Measurements from ENCODE around the gene TIMM50. TPM values are rescaled to one million over a fixed set of nuclear protein-coding genes. Genes with fewer than 3 reads are reported as not detected.
A peak's percentile ranks its signal among the peaks of the same experiment; 100 is the strongest.

Gene TIMM50
- total and polyA plus RNA-seq, 2 of the 8 experiments (the other 6 are each of a cell fraction or from before 2014, with no cell fraction given), result 155 to 187 TPM

DNA sequence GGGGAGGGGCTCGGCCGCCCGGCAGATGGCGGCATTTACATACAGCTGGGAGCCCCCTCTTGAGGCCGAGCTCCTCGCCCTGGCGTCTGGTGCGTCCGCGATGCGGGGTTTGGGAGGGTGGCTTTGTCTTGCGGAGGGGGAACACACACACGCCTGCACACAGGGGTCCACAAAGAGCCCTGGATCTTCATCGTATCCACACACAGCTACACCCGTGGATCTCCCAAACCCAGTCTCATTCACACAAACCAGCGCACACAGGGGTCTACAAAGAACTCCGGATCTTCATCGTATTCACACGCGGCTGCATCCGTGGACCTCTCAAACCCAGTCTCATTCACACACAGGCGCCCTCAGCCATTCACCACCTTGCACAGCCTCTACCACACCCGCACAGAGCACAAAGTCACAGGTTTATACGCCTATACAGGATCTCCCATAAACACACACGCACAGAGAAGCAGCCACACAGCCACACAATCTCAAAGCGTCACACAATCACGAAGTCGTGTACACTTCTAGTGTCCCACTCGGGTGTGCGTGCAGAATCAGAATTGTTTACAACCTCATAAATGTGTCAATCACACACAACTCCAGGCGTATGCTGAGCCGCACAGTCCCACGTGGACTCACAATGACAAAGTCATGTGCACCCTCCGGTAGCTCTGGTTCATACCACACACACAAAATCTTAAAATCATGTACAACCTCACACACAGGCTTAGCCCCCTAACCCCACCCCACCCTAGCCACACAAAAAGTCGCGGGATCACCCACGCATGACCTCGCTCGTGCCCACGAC is 17.6 kb downstream of the TIMM50 start:
- H3K4me1 ChIP-seq (replicated peaks in 1 of 4; ENCODE audit: control insufficient read depth in 3 of 4, insufficient read depth in 4 of 4, low read length in 3 of 4), result peaks cover 4 to 6% (median 5%) of the 10 kb centered on the region in 4 experiments; a peak in 5 of 7 replicates
- no peaks in the 10 kb centered on the region for H3K36me3 ChIP-seq (ENCODE audit: control insufficient read depth in 2 of 4, insufficient read depth in 4 of 4, low read length in 3 of 4)
- CTCF ChIA-PET (ENCODE audit: partially characterized antibody), result interaction anchor here (0.6 to 6.5 kb wide), 15 partner anchors 9 to 246 kb away, joined by 3 to 47 read pairs (median 5); partner anchors contain the start of genes EID2 and EID2B
- H2BK5ac ChIP-seq (ENCODE audit: low read depth, low read length), result peak overlapping the region; percentile 29; the same call in 1 of the 2 replicates
- H3K4me3 ChIP-seq (ENCODE audit: extremely low read depth in 1 of 4, insufficient read depth in 2 of 4, low read depth in 3 of 4, low read length in 4 of 4), result peak overlapping the region; percentile 45 to 85 (median 56)
- peak overlapping the region; percentile 87 for H3K4me2 ChIP-seq (ENCODE audit: insufficient read depth in 1 of 2, low read depth in 2 of 2, low read length in 2 of 2)
- peak overlapping the region; percentile 86 for H2BK12ac ChIP-seq (ENCODE audit: low read depth, low read length)
- H3K79me2 ChIP-seq (ENCODE audit: control insufficient read depth in 1 of 2, insufficient read depth in 2 of 2, low read length in 2 of 2), result no peaks in the 10 kb centered on the region
- H4K5ac ChIP-seq (ENCODE audit: insufficient read length, low read depth, low read length), result peak overlapping the region; percentile 2
- H2AFZ ChIP-seq (ENCODE audit: low read length), result peak overlapping the region; percentile 70; the same call in 1 of the 2 replicates
- POLR2A ChIA-PET (ENCODE audit: partially characterized antibody), result interaction anchor here (0.6 to 11.1 kb wide), 20 partner anchors 9 to 107 kb away, joined by 3 to 96 read pairs (median 6); partner anchors contain the start of genes EID2B, MED29, PAF1 and PLEKHG2
- peaks cover 0 to 8% of the 10 kb centered on the region in 2 experiments; a peak in 3 of 4 replicates for H3K9me3 ChIP-seq (ENCODE audit: insufficient read depth in 2 of 2, low read depth in 1 of 2, low read length in 1 of 2)
- peak overlapping the region in 2 of 4 experiments; percentile 27 to 48; a peak in 3 of 7 replicates for H3K9ac ChIP-seq (replicated peaks in 1 of 4; ENCODE audit: extremely low read depth in 1 of 4, low read depth in 3 of 4, low read length in 3 of 4)
- no peaks in the 10 kb centered on the region for H3K79me1 ChIP-seq (ENCODE audit: low read depth, low read length)
- peak overlapping the region; percentile 81 for H4K91ac ChIP-seq (replicated peaks; ENCODE audit: insufficient read length, low read length)
- H4K20me1 ChIP-seq (replicated peaks in 1 of 2; ENCODE audit: control insufficient read depth in 1 of 2, insufficient read depth in 2 of 2, low read length in 2 of 2), result no peaks in the 10 kb centered on the region
- H3K23me2 ChIP-seq (ENCODE audit: low read depth, low read length), result peaks cover 15% of the 10 kb centered on the region
- DNase-seq (ENCODE audit: low read depth in 1 of 2, low spot score in 2 of 2) (peak in 1 of 2 experiments; percentile 85), FAIRE-seq (peak; percentile 19)
- peak overlapping the region; percentile 54; the same call in 1 of the 2 replicates for H2AK5ac ChIP-seq (ENCODE audit: low read depth, low read length)
- peak overlapping the region; percentile 9 for H3K56ac ChIP-seq (replicated peaks; ENCODE audit: insufficient read length, low read depth, low read length)
- peak overlapping the region; percentile 60 for H4K8ac ChIP-seq (ENCODE audit: extremely low read depth, insufficient read depth, low read length)
- no peak overlapping the region for H3K27ac ChIP-seq (ENCODE audit: low read depth, low read length)
- WGBS, 2 experiments (ENCODE audit: extremely low coverage in 1 of 2, insufficient coverage in 1 of 2, insufficient read length in 1 of 2, insufficient replicate concordance in 2 of 2, low coverage in 1 of 2, low lambda C conversion rate in 2 of 2, missing lambda C conversion rate in 1 of 2), result 4% methylated on average over 32 of the region's 40 CpGs; no CpG with 5 or more reads in 1 of the 2 experiments
- peak overlapping the region; percentile 9; the same call in 1 of the 2 replicates for H3K18ac ChIP-seq (ENCODE audit: extremely low read depth, low read length)
- peak overlapping the region; percentile 91 for H2BK120ac ChIP-seq (replicated peaks; ENCODE audit: low read depth, low read length)
- peak overlapping the region; percentile 97 for H3K4ac ChIP-seq (replicated peaks; ENCODE audit: insufficient read length, low read depth, low read length)
- H3K23ac ChIP-seq (ENCODE audit: insufficient read length), result no peak overlapping the region
- no peak overlapping the region for H2BK20ac ChIP-seq (ENCODE audit: low read length)
- H3K27me3 ChIP-seq (replicated peaks in 1 of 4; ENCODE audit: control insufficient read depth in 3 of 4, extremely low read depth in 1 of 4, insufficient read depth in 3 of 4, low read length in 3 of 4), result peaks cover 15 to 50% (median 43%) of the 10 kb centered on the region in 4 experiments
- H3K14ac ChIP-seq (ENCODE audit: insufficient read length), result no peak overlapping the region
- H2BK15ac ChIP-seq (ENCODE audit: low read length), result peak overlapping the region; percentile 94; the same call in 1 of the 2 replicates
- TF ChIP-seq SRF (IDR thresholded peaks at IDR 0.05; ENCODE audit: low read depth, low read length), result no peak
- TF ChIP-seq TEAD4 (IDR thresholded peaks at IDR 0.05; ENCODE audit: low read depth, low read length), result no peak
- no peak for TF ChIP-seq MAFK (IDR thresholded peaks at IDR 0.05; ENCODE audit: low read depth, low read length)
- TF ChIP-seq, protein P1, sequence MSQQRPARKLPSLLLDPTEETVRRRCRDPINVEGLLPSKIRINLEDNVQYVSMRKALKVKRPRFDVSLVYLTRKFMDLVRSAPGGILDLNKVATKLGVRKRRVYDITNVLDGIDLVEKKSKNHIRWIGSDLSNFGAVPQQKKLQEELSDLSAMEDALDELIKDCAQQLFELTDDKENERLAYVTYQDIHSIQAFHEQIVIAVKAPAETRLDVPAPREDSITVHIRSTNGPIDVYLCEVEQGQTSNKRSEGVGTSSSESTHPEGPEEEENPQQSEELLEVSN (IDR thresholded peaks at IDR 0.05), result no peak; the same call in 1 of the 2 replicates
- TF ChIP-seq TBP (IDR thresholded peaks at IDR 0.05; ENCODE audit: low read depth, low read length), result no peak
- peak; percentile 29; the same call in 1 of the 2 replicates for TF ChIP-seq SUZ12 (IDR thresholded peaks at IDR 0.05; ENCODE audit: low read length)
- TF ChIP-seq, protein P2, sequence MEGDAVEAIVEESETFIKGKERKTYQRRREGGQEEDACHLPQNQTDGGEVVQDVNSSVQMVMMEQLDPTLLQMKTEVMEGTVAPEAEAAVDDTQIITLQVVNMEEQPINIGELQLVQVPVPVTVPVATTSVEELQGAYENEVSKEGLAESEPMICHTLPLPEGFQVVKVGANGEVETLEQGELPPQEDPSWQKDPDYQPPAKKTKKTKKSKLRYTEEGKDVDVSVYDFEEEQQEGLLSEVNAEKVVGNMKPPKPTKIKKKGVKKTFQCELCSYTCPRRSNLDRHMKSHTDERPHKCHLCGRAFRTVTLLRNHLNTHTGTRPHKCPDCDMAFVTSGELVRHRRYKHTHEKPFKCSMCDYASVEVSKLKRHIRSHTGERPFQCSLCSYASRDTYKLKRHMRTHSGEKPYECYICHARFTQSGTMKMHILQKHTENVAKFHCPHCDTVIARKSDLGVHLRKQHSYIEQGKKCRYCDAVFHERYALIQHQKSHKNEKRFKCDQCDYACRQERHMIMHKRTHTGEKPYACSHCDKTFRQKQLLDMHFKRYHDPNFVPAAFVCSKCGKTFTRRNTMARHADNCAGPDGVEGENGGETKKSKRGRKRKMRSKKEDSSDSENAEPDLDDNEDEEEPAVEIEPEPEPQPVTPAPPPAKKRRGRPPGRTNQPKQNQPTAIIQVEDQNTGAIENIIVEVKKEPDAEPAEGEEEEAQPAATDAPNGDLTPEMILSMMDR (IDR thresholded peaks at IDR 0.05; ENCODE audit: control extremely low read depth in 1 of 3, insufficient read depth in 1 of 3, low read depth in 1 of 3, low read length in 3 of 3), result peak; percentile 31 to 39 (median 39)

Data from H1 (cell line).